NOMO-1 (cell line): ENCODE results near the gene C1orf87.

Experiments used
- DNase-seq, 2 experiments: peaks; one replicate each; lab custom pipeline; 2025; ENCODE audit not compliant: unreplicated experiment in 2 of 2; lab: John Stamatoyannopoulos, UW

The C1orf87 gene

GRCh38 chr1:60065199-60065598 lies 8.4 kb downstream of the C1orf87 start:
- DNase-seq, result peak in 1 of 2 experiments; percentile 14

DNA sequence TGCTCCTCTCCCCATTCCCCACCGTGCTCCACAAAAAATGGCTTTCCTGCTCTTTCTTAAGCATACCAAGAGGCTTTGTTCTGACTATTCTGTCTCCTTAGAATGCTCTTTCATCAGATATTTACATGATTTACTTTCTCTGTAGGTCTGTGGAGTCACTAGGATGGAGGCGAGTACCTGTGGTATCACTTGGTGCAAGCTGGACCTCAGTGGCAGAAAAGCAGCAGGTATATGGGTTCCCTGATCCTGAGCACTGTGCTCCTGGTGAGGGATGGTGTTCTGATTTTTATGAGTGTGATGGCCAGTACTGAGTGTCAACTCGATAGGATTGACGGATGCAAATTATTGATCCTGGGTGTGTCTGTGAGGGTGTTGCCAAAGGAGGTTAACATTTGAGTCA lies 10.0 kb downstream of the C1orf87 start:
- DNase-seq, result no peak

- no peak for DNase-seq
These were observed 14.1 kb downstream of the C1orf87 start for GRCh38 chr1:60059468-60059867.

DNA sequence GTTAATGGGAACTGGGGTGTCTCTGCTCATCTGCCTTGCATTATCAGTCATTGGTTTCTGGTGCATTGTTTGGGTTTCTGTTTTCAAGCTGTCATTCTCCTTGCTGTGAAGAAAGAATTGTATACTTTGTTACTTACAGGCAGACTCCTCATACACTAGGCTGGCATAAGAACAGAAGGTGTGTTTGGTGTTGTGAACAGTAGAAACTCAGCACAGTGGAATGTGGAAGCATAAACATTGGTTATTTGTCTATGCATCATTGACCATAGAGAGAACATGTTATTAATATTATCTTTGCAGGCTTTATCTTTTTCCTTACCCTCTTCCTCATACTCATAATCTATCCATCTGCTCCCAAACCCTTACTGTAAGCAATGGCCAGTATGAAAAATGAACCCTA lies 18.2 kb downstream of the C1orf87 start:
- no peak for DNase-seq

DNA sequence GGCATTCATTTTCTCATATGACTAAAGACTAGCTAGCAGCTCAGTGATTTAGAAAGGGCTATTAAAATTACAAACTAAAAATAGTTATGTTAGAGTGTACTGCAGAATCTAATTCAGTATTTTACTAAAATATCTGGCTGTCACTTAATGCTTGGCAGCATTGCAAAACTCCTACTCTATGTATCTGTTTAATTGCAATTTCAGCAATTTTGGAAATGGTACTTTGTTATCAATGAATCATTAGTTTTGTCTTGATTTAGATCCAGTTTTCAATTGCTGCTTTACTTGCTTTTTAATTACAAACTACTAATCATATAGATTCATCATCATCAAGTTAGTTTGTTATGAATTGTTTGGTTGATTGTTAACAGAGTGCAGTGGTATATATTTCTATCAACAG lies 19.2 kb downstream of the C1orf87 start:
- DNase-seq, result no peak

DNA sequence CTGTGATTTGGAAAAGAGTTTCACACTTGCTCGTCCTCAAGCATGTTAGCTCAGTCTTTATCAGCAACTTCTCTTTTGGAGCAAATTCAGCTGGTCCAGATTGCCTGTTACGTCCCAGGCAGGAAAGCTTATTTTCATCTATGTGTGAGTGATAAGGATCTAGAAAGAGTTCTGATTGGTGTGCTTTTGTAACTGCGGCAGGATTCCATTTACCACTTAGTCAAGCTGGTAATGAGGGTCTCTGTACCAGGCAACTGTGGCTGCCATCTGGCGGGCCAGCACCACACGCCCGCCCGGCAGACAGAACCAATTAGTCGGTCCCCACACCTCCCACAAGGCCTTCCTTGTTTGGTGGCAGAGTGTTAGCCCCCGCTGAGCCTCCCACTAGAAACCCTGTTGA lies 21.0 kb downstream of the C1orf87 start:
- no peak for DNase-seq

GRCh38 chr1:60051191-60051590 lies 22.4 kb downstream of the C1orf87 start:
- DNase-seq, result no peak

- no peak for DNase-seq
These were observed 24.4 kb downstream of the C1orf87 start for GRCh38 chr1:60049188-60049587.

DNA sequence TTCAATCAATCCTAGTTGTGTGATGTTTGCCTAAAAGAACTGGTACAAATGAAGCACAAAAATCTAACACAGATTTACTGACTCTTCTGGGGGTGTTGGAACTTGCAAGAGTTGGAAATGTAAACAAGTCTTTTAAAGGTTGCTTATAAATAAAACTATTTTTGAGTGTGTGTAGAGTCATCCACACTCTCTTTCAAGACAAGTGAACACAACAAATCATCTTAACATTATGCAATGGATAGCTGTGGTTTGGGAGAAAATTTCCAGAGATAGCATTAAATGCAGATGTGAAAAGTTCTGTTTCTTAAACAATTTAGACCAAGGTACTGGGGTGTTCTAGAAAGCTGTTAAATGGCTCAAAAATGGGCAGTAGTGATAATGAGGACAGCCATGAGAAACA lies 28.7 kb downstream of the C1orf87 start:
- DNase-seq, result no peak

DNA sequence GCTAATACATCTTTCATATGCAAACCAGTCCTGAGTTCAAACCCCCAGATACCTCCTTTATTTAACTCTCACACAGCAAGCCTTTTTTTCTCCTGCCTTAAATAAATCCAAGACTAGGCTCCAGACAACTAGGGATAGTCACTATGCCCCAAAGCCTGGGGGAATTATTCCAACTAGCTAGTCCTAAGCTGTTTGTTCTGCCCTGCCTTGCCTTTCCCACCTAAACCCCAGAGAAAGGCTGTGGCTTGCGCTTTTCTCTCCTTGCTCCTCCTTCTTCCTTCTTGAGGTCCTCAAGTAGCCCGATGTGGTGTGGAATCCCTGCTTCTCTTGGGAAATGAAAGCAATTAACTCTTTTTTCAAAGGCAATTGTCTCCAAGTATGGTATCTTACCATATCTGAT lies 31.8 kb downstream of the C1orf87 start:
- DNase-seq, result no peak

GRCh38 chr1:60037669-60038068 lies 35.9 kb downstream of the C1orf87 start:
- DNase-seq, result no peak

DNA sequence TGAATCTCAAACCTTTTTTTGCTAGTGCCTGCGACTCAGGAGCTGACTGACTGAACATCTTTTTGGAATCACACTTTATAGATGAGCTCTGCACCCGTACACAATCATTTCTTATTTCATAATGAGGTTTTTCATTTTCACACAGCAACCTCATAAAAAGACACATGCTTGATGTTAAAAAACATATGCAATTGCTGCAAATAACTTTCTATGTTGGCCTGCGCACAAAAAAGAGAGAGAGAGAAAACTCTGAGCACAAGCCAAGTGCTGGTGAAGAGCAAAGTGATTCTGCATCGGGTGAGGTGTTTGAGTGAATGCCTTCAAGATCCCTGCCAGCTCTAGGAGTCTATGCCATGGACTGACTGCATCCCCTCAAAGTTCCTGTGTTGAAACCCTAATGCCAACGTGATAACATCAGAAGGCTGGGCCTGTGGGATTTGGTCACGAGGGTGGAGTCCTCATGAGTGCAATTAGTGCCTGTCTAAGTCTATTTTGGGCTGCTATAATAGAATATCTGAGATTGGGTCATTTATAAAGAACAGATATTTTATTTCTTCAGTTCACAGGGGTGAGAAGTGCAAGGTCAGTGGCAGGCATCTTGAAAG lies 36.6 kb downstream of the C1orf87 start:
- DNase-seq, result no peak

DNA sequence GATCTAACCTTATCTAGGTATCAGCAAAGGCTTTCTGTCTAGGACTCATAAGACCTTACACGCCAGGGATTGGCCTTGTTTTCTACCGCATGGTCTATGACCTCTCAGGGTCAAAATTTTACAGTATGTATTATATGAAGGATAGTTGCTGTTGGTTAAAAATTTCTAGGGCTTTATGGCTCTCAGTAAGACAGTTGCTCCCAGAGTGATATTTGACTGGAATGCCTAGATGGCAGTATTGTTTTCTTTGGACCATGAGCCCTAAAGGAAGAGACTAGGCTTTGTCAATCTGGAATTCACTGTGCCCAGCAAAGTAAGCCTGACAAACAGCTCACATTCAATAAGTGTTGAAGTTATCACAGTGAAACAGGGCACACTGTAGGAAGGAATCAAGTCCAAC lies 37.6 kb downstream of the C1orf87 start:
- DNase-seq, result no peak

DNA sequence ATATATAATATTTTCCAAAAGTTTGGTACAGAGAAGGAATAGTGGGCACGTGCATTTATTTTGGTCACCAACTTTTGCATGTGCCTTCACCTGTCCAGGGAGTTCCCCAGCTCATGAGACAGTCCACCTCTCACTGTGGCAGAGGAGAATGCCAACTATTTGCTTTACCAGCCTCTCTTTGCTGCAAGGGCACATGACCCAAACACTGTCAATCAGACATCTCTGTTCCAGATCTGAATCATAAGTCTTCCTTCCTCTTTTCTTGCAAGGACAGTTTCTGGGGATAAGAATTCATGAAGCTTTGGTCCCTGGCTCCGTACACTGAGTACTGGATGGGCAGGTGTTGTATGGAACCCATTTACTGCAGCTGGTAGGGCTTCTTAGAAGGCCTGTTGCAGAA lies 38.6 kb downstream of the C1orf87 start:
- DNase-seq, result no peak

DNA sequence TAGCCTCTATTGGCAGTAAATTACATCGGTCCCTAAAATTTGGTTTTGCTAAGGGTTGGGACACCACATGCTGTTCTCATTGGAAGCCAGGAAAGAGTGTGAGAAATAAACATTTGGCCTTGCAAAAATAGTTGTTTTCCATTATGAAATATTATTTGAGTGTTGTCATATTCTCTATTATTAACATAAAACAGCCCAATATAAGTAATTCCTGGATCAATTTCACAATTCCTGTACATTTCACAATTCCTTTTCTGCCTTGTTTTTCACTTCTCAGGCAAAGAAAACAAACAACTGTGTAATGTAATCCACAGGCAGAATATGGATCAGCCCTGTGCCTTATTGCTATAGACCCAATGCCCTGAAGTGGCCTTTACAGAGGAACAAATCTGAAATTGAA lies 40.5 kb downstream of the C1orf87 start:
- DNase-seq, result no peak

GRCh38 chr1:60031146-60031545 lies 42.4 kb downstream of the C1orf87 start:
- no peak for DNase-seq

DNA sequence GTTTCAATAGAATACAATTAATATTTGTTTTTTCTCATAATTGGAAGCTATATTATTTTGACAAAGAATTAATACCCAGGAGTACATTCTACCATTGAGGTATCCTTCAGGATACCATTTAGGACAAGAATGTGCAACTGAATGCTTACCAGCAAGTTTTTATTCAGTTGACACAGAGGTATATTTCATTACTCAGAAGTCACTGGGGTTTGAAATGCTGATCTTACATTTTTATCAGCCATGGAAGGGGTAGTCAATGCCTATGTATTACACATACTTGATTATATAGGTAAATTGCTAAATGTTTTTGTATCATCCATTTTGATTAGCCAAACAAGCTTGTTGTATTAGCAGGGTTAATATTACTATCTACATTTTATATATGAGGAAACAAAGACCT lies 48.0 kb downstream of the C1orf87 start:
- no peak for DNase-seq

- DNase-seq, result no peak
These were observed 55.9 kb downstream of the C1orf87 start for GRCh38 chr1:60017508-60018205.

- no peak for DNase-seq
These were observed 62.9 kb downstream of the C1orf87 start for GRCh38 chr1:60010690-60011089.

- DNase-seq, result no peak
These were observed 65.1 kb downstream of the C1orf87 start for GRCh38 chr1:60008500-60008899.

DNA sequence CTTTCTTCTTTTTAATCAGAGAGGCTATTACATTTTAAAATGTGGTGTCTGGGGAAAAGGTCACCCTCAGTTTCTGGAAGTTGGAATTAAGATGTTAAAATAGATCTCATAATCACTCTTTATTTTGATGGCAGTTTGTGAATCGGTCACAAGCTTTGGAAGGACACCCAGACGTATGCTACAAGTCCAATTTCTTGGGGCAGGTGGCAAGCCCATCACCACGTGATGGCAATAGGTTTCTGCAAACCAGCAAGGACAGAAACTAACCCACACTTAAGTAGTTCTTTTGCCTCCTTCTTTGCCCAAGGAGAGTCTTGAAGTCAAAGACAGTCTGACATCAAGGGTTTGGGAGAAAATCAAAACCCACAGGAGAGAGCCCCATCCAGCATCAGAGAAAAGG lies 72.9 kb downstream of the C1orf87 start:
- DNase-seq, result no peak

DNA sequence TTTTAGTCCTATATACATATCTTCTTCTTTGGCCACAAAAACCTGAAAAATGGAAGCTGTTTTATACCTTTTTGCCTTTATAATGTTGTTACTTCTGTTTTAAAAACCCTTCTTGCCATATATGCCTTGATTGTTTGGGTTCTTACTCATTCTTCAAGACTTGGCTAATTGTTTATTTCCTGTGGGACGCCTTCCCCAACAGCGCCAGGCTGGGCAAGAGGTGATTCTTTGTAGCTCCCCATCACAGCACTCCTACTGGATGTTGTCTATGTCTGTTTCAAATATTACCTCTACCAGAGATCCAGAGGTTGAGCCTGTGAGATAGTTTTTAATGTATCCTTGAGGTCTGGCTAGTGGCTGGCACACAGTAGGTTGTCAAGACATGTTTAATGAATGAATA lies 73.8 kb downstream of the C1orf87 start:
- DNase-seq, result no peak

DNA sequence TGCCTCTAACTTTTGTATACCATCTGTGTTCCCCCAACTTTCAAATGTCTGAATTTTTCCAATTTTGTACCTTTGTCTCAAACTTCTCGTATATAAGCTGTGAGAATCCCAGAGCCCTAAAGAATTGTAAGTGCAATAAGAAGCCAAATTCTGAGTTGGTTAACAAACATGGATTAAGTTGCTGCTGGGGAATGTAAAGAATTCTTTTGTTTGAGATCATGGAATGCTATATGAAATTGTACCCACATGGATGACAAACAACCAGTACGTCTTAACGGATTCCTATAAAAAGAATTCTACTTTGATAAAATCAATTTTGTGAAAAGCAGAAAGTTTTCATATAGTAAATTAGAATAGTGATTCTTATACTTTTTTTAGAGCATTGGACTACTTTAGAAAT lies 74.6 kb downstream of the C1orf87 start:
- no peak for DNase-seq
